NCI-H128 (cell line): ENCODE results near the gene TEX35.
"Not testable (repeated sequence)": the region's sequence is repeated elsewhere in the genome, so short reads cannot be mapped to it uniquely, and the experiment has no call there.

ENCODE experiments used
- DNase-seq: peaks from one replicate; lab custom pipeline; 2025; ENCODE audit not compliant: unreplicated experiment; lab: John Stamatoyannopoulos, UW

Gene TEX35

GRCh38 chr1:178494569-178494971 is 18.3 kb upstream of the TEX35 start:
- no peak for DNase-seq

- DNase-seq = no peak
These were observed 17.8 kb upstream of the TEX35 start for GRCh38 chr1:178495158-178495557.

DNA sequence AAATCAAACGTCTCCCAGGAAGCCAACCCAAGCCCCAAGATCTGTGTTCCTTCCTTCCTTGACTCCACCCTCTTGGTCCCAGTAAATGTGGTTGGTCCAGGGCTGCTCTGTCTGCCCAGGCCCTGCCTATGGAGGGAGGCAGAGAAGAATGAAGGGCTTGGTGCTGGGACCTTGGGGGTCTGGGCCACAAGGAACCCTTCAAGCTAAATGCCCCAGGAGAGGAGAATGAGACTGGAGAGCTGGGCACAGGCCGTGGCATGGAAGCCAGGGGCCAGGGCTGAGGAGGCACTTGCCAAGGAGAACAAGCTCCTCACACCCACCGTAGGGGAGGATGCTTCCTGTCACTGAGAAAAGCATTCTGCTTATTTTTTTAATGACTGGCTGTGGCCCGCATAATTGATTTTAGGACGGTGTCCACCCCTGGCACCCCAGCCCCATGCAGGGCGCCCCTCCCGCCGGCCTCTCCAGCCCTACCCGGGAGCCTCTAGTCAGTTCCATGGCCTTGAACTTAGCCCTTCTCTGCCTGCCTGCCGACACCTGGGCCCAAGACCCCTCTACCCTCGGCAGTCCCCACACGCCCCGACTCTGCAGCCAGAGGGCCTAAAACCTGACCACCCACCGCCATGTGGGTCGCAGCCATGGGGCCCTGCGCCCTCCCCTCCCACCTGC is 17.0 kb upstream of the TEX35 start:
- no peak for DNase-seq

DNA sequence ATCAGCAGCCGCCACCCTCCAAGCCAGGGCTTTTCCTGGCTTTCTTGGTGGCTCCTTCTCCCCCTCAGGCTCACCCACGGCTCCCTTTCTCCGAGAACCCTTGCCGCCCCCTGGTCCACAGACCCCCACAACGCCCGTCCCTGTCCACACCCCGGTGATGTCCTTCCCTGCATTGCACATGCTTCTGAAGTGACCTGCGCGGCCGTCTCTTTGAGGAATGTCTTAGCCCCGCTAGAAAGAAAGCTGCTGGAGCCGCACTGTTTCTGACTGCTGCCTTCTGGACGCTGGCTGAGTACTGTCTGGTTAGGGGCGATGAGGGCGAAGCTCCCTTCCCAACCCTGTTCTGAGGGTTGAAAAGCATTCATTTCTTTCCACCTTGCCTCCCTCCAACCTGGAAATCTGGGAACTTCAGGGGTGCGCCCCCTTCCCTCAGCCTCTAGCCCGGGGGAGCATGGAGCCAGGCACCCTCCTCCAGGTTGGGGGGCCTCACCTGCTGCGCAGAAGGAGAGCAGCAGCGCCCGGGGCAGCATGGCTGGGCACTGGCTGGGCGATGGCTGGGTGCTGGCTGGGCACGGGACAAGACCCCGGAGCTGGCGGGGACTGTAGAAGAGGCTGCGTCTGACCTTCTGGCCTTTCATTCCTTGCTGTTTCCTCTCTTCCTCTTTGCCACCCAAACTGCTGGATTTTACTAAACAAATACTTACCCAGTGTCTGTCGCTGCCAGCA is 16.3 kb upstream of the TEX35 start, which contains the start of gene CLEC20A:
TSS of gene CLEC20A (minus strand) at position 555 of the 726 bp plus-strand sequence. CDS start at position 530, 25 bp downstream.
- no peak for DNase-seq

DNA sequence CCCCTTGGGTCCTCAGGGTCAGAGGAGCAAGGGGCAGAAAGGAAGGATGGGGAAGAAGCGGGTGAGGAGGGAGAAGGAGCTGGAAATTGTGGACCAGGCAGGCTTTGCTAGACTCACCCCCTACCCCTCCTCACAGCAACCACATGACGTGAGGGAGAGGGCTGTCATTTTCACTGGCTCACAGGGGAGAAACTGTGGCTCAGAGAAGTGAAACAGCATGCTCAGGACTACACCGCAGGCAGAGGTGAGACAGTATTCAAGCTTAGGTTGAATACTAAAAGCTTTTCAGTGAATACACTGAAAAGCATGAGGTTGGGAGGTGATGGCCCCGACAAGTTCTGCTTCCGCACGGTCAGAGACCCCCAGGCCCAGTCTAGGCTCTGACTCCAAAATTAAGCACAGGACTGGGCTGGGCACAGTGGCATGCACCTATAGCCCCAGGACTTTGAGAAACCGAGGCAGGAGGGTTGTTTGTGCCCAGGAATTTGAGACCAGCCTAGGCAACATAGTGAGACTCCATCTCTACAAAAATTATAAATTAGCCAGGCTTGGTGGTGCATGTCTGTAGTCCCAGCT is 14.9 kb upstream of the TEX35 start:
- DNase-seq = no peak

- DNase-seq = no peak
These were observed 13.8 kb upstream of the TEX35 start for GRCh38 chr1:178498896-178499675.

GRCh38 chr1:178500091-178500770 is 12.7 kb upstream of the TEX35 start:
- no peak for DNase-seq

- no peak for DNase-seq
These were observed 11.9 kb upstream of the TEX35 start for GRCh38 chr1:178500936-178501554.

DNA sequence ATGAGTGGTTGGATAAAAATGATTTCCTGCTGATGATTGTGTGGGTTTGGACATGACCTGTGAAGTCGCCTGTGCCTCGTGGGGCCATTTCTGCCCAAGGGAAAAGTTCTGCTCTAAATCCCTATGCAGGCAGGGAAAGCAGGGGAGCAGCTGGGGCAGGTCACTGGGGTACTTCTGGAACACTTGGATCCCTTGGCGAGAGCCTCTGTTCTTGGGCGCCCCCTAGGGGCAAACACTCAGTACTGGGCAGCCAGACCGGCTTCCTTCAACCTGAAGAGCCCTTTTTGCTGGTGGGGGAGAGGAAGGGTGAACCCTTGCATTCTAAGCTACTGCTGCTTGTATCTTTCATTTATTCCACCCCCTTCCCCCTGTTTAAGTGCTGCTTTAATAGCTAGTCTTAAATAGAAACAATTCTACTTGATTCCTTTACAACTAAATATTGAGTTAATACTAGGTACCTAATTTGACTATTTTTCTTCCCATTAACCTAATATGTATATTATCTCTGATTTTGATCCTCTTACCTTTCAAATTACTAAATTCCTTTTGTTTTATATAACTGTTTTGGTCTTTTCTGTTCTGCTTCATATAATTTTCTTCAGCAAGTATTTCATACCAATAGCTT is 11.1 kb upstream of the TEX35 start:
- DNase-seq = peak; percentile 44

DNA sequence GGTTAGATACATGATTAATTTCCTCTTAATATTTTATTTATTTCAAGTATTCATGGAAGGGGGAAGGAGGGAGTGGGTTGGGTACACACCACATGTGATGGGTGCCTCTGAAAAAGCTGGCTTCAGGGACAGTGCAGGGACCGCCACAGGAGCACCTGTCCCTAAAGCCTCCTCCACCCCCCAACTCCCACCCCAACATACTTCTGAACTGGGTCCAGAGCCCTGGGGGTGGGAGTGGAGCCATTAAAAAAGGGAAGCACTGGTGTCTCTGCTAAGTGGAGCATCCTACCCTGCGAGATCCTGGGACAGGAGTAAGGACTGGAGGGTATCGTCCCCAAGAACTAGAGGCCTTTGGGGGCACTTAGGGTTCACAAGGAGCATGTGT is 10.6 kb upstream of the TEX35 start:
- no peak for DNase-seq

DNA sequence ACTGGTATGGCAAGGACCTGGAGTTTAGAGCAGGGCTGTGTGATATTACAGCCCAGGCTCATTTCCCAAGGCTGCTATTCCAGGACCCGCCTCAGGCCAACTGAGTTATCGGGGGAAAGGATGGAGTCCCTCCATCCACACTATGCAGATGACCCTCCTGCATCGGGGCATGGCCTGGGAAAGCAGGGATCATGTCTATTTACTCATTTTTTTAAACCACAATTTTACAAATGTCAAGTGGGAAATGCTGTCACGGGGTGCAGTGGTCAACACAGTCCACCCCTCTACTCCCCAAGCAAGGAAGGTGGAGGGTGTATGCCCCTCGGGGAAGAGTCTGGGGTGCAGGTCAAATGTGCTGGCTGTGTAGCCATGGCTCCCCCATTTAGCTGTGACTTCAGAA is 10.1 kb upstream of the TEX35 start:
- DNase-seq = no peak

DNA sequence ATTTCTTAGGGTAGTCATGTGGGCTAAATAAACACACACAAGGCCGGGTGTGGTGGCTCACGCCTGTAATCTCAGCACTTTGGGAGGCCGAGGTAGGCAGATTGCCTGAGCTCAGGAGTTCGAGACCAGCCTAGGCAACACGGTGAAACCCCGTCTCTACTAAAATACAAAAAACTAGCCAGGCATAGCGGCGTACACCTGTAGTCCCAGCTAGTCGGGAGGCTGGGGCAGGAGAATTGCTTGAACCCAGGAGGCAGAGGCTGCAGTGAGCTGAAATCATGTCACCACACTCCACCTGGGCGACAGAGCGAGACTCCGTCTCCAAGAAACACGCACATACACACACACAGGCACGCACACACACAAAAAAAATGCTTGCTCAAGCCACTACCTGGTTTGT is 9.6 kb upstream of the TEX35 start:
- not testable (repeated sequence) for DNase-seq

DNA sequence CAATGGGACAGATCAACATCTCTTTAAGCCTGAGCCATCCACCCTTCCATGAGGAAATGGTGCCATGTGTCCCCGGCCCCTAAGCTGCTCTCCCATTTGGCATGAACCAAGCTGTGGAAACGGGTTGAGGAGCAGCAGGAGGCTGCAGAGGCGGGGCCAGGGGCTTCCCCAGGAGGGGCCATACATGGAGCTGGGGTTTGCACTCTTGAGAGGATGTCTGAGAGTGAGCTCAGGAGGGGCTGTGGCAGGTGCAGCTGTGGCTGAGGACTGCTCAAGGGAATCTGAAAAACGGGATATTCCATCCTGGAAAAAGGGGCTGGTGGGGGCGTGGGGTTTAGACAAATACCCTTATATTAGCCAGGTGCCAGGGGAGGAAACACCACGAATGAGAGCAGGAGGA is 9.1 kb upstream of the TEX35 start:
- no peak for DNase-seq

DNA sequence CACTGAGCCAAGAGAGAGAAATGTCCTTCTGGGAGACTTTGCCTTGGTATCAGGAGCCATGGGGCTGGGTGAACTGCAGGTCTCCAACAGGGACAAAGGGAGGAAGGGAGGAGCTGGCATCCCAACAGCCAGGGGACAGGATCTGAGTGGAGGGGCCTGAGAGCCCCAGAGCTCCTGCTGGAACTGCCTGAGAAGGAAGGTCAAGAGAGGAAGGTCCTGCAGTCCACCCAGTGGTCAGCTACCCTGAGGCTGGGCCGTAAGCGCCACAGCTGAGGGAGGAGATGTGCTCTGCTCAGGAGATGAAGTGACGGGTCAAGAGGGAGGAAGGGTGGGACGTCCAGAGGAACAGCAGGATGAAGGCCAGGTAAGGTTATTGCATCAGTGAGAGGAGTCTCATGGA is 8.6 kb upstream of the TEX35 start:
- no peak for DNase-seq

DNA sequence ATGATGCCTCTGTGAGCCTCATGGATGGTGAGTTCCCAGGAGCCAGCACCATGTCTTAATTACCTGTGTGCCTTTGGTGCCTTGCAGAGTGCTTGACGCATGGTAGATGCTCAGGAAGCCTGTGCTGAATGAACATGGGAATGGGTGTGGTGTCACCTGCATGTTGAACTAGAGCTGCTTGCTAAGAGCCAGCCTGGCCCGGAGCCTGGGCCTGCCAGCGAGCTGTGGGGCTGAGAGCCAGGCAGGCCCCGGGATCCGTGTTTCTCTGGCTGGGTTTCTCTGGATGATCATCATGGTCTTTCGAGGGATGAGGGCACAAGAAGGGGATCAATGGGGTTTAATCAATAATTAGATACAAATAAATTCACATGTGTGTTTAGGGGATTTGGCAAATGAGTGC is 6.7 kb upstream of the TEX35 start:
- DNase-seq = no peak

DNA sequence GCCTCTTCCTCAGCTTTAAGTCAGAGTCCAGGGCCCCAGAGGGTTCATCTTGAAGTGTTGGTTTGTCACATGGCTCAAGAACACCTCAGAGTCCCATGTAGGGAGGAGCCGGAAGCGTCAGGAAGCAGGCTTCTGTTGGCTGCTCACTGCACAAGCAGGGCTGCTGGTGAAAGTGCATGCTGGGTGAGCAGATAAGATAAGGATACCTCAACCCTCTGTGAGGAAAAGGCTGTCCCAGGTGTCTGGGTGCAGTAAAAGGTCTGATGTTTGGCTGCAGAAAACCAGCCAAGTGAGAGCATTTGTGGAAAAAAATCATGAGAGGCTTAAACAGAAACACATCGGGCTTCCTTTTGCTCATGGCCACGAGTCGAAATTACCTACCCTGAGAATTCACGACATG is 6.2 kb upstream of the TEX35 start:
- DNase-seq = no peak

DNA sequence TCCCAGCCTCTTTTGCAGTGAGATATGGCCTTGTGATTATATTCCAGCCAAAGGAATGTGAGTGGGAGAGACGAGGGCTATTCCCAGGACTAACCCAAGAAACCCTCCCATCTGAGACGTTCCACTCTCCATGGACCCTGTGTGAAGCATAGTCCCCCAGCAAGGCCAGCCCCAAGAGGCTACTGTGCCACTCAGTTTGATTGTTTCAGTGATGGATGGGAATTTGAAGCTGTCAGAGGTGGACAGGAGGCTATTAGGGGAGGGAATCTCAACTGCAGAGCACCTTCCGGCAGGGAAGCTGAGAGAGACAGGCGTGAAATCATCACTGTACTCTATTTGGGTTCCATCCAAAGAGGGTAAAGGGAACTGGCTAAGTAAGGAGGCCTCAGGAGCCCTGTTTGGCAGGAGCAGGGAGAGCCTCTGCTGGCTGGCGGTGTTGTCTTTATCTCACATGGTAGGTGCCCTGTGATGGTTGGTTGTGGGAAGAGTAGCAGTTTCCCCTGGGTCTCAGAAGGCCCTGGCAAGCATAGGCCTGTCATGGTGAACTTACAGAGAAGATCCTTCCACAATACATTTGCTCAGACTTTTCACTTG is 3.4 kb upstream of the TEX35 start:
- DNase-seq = no peak

DNA sequence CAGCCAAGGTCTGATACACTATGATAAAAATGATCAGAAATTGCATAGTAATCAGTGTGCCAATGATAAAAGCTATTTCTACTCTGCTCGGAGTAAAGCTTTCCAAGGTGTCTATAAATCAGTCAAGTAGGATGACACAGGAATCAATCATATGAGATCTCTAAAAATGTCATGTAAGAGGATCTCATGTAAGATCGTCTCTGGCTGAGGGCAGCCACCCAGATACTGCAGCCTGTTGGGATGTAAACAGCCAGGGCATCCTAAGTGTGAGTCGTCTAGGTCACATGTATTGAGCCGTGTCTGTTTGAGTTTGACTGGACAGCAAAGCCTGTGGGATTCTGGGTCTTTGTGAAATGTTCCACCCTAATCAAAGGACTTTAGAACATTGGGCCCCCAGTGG is 2.8 kb upstream of the TEX35 start:
- no peak for DNase-seq

DNA sequence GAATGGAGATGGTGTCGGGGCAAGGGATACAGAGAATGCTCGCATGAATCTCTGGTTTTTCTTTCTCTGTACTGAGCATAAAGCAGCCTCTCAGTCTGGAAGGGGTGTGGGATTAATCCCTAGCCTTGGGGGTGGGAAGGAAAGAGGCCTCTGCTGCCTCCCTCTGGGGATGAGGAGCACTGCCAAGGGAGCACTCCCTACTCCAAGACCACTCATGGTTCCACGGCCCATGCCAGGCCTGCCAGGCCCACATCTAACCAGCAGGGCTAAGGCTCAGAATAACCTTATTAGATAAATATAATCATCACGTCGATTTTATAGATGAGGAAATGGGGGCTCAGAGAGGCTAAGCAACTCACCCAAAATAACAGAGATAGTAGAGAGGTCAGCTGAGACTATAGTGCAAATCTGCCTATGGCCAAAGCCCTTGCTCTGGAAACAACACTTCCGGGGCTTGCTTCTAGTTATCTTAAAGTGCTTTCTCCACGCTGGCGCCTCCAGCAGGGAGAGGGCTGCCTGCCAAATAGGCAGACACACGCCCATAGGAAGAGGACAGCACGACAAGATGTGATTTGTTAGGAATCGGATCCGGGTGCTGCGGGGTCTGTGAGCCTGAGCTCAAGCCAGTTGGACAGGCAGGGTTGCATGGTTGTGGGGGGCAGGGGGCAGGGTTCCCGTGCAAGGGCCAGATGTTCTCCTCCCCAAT is 522 bp downstream of the TEX35 start:
- DNase-seq = no peak
